ENCODE measurements around the gene VOPP1. TPM values are rescaled to one million over a fixed set of nuclear protein-coding genes. Genes with fewer than 3 reads are reported as not detected.

The VOPP1 gene
- total and polyA plus RNA-seq, 10 of the 15 experiments (the other 5 are each of a cell fraction or from before 2014, with no cell fraction given), result 32.8 to 206 (median 129) TPM

DNA sequence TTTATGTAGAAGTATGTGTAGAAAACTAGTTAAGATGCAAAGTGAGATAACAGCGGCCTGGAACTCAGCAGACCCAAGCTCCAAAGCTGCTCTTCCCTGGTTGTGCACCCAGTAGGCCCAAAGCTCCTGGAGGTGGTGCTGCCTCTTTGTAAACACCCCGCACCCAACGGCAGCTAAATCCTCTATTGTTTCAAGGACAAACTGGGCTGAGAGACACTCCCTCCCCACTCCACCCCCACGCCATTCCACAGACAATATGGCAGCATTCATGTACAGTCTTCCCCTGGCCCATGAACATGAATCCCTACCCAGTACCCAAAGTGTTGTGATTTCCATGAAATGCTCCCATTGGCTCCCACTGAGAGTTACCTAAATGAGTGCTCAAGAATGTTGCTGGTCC is 73.5 kb downstream of the VOPP1 start:
- ATAC-seq (no peak), DNase-seq (ENCODE audit: low read depth, low spot score) (no peak), FAIRE-seq (no peak)
- 79% methylated on average over 4 of the region's 4 CpGs for WGBS (ENCODE audit: insufficient coverage, insufficient replicate concordance, low lambda C conversion rate, missing lambda C conversion rate)
- CTCF ChIA-PET, result no interaction called here
- Histone ChIP-seq H3K4me2 (ENCODE audit: control insufficient read depth, insufficient read depth) (no peak overlapping the region), H3K4me1 (ENCODE audit: control insufficient read depth, insufficient read depth, low read length) (no peaks in the 10 kb centered on the region), H3K27me3 (replicated peaks in 1 of 2; ENCODE audit: control insufficient read depth in 2 of 2, insufficient read depth in 2 of 2, low read length in 1 of 2) (no peaks in the 10 kb centered on the region), H4K20me1 (ENCODE audit: control insufficient read depth, insufficient read depth) (peaks cover 9% of the 10 kb centered on the region), H3K27ac (ENCODE audit: control insufficient read depth, insufficient read depth) (no peak overlapping the region), H3K9ac (ENCODE audit: control insufficient read depth, insufficient read depth, low read length) (no peak overlapping the region), H3K36me3 (ENCODE audit: control insufficient read depth in 2 of 2, insufficient read depth in 2 of 2, low read length in 1 of 2) (peaks cover 42 to 52% of the 10 kb centered on the region in 2 experiments), H3K9me3 (replicated peaks; ENCODE audit: control insufficient read depth, insufficient read depth, low read length) (no peaks in the 10 kb centered on the region), H3K79me2 (ENCODE audit: control insufficient read depth, insufficient read depth, low read length) (peaks cover 33% of the 10 kb centered on the region), H2AFZ (ENCODE audit: control insufficient read depth, low read depth, low read length) (no peak overlapping the region), H3K4me3 (no peak overlapping the region)
- intact Hi-C loops (cut with micrococcal nuclease; ENCODE audit: unreplicated experiment) (no loop called here), in situ Hi-C loops (cut with MboI) (no loop called here)
- RAD21 ChIA-PET (ENCODE audit: unreplicated experiment), result no interaction called here
- SMC1A ChIA-PET (ENCODE audit: uncharacterized antibody, unreplicated experiment), result no interaction called here
- POLR2A ChIA-PET, result no interaction called here
- no TSS peak for BruUV-seq (replicated peaks)
- TF ChIP-seq, protein P1, sequence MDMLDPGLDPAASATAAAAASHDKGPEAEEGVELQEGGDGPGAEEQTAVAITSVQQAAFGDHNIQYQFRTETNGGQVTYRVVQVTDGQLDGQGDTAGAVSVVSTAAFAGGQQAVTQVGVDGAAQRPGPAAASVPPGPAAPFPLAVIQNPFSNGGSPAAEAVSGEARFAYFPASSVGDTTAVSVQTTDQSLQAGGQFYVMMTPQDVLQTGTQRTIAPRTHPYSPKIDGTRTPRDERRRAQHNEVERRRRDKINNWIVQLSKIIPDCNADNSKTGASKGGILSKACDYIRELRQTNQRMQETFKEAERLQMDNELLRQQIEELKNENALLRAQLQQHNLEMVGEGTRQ (IDR thresholded peaks at IDR 0.05; ENCODE audit: borderline replicate concordance, low read depth, low read length), result no peak
- TF ChIP-seq RB1 (IDR thresholded peaks at IDR 0.05; ENCODE audit: borderline replicate concordance), result no peak

DNA sequence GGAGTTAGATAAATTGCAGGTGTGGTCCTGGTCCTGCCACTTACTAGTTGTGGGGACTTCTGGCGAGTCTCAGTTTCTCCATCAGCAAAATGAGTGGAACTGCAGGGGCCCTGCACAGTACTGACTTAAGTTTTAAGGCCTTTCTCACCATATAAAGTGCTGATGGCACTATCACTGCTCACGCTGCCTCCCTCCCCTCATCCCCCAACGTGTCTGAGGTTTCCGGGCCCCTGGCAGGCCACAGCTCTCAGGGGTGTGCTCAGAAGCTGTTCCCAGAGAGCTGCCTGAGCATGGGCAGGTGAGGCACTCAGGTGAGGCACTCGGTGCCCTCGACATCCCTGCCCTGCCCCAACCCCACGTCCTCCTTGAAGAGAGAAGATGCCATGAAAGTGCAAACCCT is 74.2 kb downstream of the VOPP1 start:
- Histone ChIP-seq H3K36me3 (ENCODE audit: control insufficient read depth in 2 of 2, insufficient read depth in 2 of 2, low read length in 1 of 2) (peaks cover 40 to 52% of the 10 kb centered on the region in 2 experiments), H3K27me3 (replicated peaks in 1 of 2; ENCODE audit: control insufficient read depth in 2 of 2, insufficient read depth in 2 of 2, low read length in 1 of 2) (no peaks in the 10 kb centered on the region), H3K27ac (ENCODE audit: control insufficient read depth, insufficient read depth) (no peak overlapping the region), H4K20me1 (ENCODE audit: control insufficient read depth, insufficient read depth) (peaks cover 9% of the 10 kb centered on the region), H3K4me1 (ENCODE audit: control insufficient read depth, insufficient read depth, low read length) (no peaks in the 10 kb centered on the region), H3K9ac (ENCODE audit: control insufficient read depth, insufficient read depth, low read length) (no peak overlapping the region), H2AFZ (ENCODE audit: control insufficient read depth, low read depth, low read length) (no peak overlapping the region), H3K79me2 (ENCODE audit: control insufficient read depth, insufficient read depth, low read length) (peaks cover 28% of the 10 kb centered on the region), H3K4me2 (ENCODE audit: control insufficient read depth, insufficient read depth) (no peak overlapping the region), H3K9me3 (replicated peaks; ENCODE audit: control insufficient read depth, insufficient read depth, low read length) (no peaks in the 10 kb centered on the region), H3K4me3 (no peak overlapping the region)
- POLR2A ChIA-PET, result no interaction called here
- WGBS (ENCODE audit: insufficient coverage, insufficient replicate concordance, low lambda C conversion rate, missing lambda C conversion rate), result 99% methylated on average over 6 of the region's 7 CpGs
- intact Hi-C loops (cut with micrococcal nuclease; ENCODE audit: unreplicated experiment) (no loop called here), in situ Hi-C loops (cut with MboI) (no loop called here)
- ATAC-seq, result no peak
- SMC1A ChIA-PET (ENCODE audit: uncharacterized antibody, unreplicated experiment), result no interaction called here
- DNase-seq (ENCODE audit: low read depth, low spot score), result no peak
- RAD21 ChIA-PET (ENCODE audit: unreplicated experiment), result no interaction called here
- no peak for FAIRE-seq
- no TSS peak for BruUV-seq (replicated peaks)
- TF ChIP-seq ZBTB4 (CRISPR knock-in tag; IDR thresholded peaks at IDR 0.05) (no peak), MLLT1 (IDR thresholded peaks at IDR 0.05) (no peak), SREBF2 (IDR thresholded peaks at IDR 0.05; ENCODE audit: low read length) (no peak)
- TF ChIP-seq, protein P2, sequence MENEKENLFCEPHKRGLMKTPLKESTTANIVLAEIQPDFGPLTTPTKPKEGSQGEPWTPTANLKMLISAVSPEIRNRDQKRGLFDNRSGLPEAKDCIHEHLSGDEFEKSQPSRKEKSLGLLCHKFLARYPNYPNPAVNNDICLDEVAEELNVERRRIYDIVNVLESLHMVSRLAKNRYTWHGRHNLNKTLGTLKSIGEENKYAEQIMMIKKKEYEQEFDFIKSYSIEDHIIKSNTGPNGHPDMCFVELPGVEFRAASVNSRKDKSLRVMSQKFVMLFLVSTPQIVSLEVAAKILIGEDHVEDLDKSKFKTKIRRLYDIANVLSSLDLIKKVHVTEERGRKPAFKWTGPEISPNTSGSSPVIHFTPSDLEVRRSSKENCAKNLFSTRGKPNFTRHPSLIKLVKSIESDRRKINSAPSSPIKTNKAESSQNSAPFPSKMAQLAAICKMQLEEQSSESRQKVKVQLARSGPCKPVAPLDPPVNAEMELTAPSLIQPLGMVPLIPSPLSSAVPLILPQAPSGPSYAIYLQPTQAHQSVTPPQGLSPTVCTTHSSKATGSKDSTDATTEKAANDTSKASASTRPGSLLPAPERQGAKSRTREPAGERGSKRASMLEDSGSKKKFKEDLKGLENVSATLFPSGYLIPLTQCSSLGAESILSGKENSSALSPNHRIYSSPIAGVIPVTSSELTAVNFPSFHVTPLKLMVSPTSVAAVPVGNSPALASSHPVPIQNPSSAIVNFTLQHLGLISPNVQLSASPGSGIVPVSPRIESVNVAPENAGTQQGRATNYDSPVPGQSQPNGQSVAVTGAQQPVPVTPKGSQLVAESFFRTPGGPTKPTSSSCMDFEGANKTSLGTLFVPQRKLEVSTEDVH (IDR thresholded peaks at IDR 0.05; ENCODE audit: low read depth, partially characterized antibody), result no peak
- CTCF ChIA-PET, result no interaction called here
